ENCODE results near the gene WDR90. TPM values are rescaled to one million over a fixed set of nuclear protein-coding genes. Genes with fewer than 3 reads are reported as not detected.

WDR90 gene
- polyA plus RNA-seq, 4 donors, result 23.5 to 76.1 (median 52.9) TPM

- DNase-seq (ENCODE audit: low read depth in 4 of 4, low spot score in 2 of 4), result no peak
These were observed 9.8 kb downstream of the WDR90 start for GRCh38 chr16:658679-659571.

DNA sequence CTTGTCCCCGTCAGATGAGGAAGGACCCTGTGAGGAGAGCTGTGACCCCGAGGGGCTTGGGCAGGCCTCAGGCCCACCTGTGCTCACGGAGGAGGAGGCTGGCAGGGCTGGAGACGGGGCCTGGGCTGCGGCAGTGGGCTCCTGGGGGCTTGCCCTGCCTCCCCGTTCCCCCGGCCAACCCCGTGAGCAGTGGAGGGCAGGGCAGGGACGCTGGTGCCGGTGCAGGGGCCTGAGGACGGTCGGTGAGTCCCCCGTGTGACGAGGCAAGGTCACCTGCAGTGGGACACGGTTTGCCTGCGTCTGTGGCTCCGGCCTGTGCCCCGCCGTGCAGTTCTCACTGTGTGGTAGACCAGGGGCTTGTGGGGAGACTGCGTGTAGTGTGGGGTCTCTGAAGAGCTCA, 10.5 kb downstream of the WDR90 start:
- no peak for DNase-seq (ENCODE audit: low read depth in 4 of 4, low spot score in 2 of 4)

GRCh38 chr16:660132-660458, 10.9 kb downstream of the WDR90 start:
- no peak for DNase-seq (ENCODE audit: low read depth in 4 of 4, low spot score in 2 of 4)

DNA sequence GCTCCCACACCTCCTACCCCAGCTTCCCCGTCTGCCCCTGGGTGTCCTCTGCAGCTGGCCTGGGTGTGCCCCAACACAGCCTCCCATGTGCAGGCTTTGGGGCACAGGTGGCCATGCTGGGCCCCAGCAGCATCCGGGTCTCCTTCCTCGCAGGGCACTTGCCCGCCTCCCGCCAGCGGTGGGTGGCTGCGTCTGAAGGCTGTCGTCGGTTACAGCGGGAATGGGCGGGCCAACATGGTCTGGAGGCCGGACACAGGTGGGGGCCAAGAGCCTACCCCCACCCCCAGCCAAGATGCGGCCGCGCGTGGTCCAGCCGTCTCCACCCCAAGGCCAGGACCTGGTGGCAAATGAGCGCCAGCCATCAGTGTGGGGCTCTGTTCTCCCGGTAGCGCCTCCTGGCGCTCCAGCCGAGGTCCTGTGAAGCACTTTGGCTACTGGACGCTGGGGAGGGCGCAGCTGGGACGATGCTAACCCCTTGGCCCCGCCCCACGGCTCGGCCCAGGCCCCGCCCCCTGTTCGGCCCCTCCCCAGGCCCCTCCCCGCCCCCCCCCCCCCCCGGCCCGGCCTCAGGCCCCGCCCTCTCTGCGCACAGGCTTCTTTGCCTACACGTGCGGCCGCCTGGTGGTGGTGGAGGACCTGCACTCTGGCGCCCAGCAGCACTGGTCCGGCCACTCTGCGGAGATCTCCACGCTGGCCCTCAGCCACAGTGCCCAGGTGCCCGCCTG, 11.5 kb downstream of the WDR90 start:
- DNase-seq (ENCODE audit: low read depth in 4 of 4, low spot score in 2 of 4), result peak in 1 of 4 donors; percentile 34

- no peak for DNase-seq (ENCODE audit: low read depth in 4 of 4, low spot score in 2 of 4)
These were observed 12.1 kb downstream of the WDR90 start for GRCh38 chr16:661184-661821.

GRCh38 chr16:662095-662494, 12.9 kb downstream of the WDR90 start:
- no peak for DNase-seq (ENCODE audit: low read depth in 4 of 4, low spot score in 2 of 4)

DNA sequence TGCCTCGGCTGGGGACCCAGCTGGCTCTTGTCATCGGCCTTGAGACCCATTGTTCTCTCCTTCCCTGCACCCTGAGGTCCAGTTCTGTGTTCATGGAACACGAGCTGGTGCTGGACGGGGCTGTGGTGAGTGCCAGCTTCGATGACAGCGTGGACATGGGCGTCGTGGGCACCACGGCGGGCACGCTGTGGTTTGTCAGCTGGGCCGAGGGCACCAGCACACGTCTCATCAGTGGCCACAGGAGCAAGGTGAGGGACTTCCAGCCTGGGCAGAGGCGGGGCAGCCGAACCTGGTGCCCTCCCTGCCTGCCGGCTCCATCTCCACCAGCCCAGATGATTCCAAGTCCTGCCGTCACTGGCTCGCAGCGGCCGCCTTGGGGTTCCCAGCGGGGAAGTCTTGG, 13.4 kb downstream of the WDR90 start:
- DNase-seq (ENCODE audit: low read depth in 4 of 4, low spot score in 2 of 4), result no peak

- no peak for DNase-seq (ENCODE audit: low read depth in 4 of 4, low spot score in 2 of 4)
These were observed 17.4 kb downstream of the WDR90 start for GRCh38 chr16:666572-666971.

DNA sequence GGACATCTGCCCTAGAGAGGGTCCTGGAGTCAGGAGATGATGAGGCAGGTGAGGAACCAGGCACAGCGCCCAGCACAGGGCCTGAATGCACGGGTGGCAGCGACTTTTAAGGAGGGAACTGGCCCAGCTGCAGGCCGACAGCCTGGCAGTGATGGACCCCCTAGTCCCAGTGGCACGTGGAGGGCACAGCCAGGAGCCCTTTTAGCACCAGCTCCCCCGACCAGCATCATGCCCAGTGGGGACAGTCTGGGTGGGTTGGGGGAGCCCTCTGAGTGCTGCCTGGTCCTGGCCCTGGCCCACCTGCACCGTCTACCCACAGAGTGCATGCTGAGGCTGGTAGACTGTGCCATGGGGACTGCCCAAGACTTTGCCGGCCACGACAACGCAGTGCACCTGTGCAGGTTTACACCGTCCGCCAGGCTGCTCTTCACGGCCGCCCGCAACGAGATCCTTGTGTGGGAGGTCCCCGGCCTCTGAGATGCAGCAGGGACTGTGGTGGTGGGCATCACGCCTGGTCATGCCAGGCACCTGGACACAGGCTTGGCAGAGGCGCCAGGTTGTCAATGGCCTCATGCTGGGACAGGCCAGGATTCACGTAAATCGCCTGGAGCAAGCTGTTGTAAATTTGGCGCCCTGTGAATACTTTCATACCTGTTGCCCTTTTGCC, 18.1 kb downstream of the WDR90 start:
- no peak for DNase-seq (ENCODE audit: low read depth in 4 of 4, low spot score in 2 of 4)

DNA sequence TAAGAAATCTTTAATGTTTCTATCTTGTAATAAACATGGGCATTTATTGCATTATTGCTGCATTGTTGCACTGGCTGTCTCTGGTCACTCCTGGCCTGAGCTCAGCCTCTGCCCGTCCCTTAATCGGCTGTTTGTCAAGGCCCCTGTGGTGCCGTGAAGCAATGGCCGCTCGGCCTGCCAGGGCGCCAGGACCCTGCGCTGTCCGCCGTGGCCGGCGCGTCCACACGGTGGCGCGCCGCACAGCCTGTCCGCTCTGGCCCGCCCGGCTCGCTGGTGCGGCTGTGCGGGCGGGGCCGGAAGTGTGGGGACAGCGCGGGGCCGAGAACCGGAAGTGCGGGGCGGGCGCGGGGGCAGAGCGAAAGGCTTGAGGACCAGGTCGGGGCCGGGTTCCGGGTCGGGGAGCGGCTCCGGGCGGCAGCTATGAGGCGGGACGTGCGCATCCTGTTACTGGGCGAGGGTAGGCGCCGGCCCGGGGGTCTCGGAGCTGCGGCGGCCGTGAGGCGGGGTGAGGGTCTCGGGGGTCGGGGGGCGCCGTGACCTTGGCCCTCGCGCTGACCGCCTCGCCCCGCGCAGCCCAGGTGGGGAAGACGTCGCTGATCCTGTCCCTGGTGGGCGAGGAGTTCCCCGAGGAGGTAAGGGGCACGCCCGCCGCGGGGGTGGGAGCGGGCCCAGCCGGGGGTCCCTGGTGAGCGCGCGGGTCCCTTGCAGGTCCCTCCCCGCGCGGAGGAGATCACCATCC, 18.8 kb downstream of the WDR90 start, which contains the start of gene RHOT2:
Gene RHOT2, plus strand, starts transcription at position 353 of the 739 bp plus-strand sequence. Its CDS starts 68 bp downstream, at position 421.
- peak in 3 of 4 donors; percentile 74 to 82 (median 78) for DNase-seq (ENCODE audit: low read depth in 4 of 4, low spot score in 2 of 4)

GRCh38 chr16:668519-669171, 19.5 kb downstream of the WDR90 start:
- DNase-seq (ENCODE audit: low read depth in 4 of 4, low spot score in 2 of 4), result no peak

GRCh38 chr16:669666-670065, 20.5 kb downstream of the WDR90 start:
- no peak for DNase-seq (ENCODE audit: low read depth in 4 of 4, low spot score in 2 of 4)

- DNase-seq (ENCODE audit: low read depth in 4 of 4, low spot score in 2 of 4), result no peak
These were observed 21.6 kb downstream of the WDR90 start for GRCh38 chr16:670485-671352.

GRCh38 chr16:671353-672131, 22.4 kb downstream of the WDR90 start:
- DNase-seq (ENCODE audit: low read depth in 4 of 4, low spot score in 2 of 4), result no peak

GRCh38 chr16:672371-672770, 23.2 kb downstream of the WDR90 start:
- DNase-seq (ENCODE audit: low read depth in 4 of 4, low spot score in 2 of 4), result no peak

- DNase-seq (ENCODE audit: low read depth in 4 of 4, low spot score in 2 of 4), result no peak
These were observed 23.7 kb downstream of the WDR90 start for GRCh38 chr16:672851-673250.

DNA sequence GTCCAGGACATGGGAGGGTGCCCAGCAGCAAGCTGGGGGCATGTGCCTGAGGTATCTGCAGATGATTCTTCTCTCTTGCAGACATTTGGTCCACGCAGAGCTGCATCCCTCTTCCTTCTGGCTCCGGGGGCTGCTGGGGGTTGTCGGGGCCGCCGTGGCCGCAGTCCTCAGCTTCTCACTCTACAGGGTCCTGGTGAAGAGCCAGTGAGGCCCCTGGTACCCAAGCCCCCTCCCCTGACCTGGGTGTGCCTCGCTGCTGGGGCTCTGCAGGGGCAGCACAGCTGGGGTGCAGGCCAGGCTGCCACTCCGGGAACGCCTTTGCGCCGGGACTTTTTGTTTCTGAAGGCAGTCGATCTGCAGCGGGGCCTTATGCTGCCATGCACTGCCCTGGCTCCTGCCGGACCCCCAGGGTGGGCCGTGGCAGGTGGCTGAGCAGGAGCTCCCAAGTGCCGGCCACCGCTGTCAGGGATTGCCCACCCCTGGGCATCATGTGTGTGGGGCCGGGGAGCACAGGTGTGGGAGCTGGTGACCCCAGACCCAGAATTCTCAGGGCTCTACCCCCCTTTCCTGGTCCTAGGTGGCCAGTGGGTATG, 24.3 kb downstream of the WDR90 start:
- no peak for DNase-seq (ENCODE audit: low read depth in 4 of 4, low spot score in 2 of 4)

Measured in left renal cortex interstitium (tissue), 4 donors.